GM19043 (cell line): ENCODE data around the gene FMNL2.

ENCODE experiments used
- ATAC-seq: cut with Tn5 transposase; IDR thresholded peaks from one replicate; pipeline ENCODE4 v1.9.1; 2021; ENCODE audit warnings: low read depth; ENCODE audit not compliant: unreplicated experiment

The FMNL2 gene

GRCh38 chr2:152598975-152599759 is 264.2 kb downstream of the FMNL2 start:
- ATAC-seq, result no peak

GRCh38 chr2:152600051-152600657 is 265.2 kb downstream of the FMNL2 start:
- ATAC-seq, result no peak

- ATAC-seq, result no peak
Measured at GRCh38 chr2:152600697-152601096, 265.7 kb downstream of the FMNL2 start.

GRCh38 chr2:152602750-152603149 is 267.8 kb downstream of the FMNL2 start:
- ATAC-seq, result no peak

GRCh38 chr2:152603166-152603565 is 268.2 kb downstream of the FMNL2 start:
- ATAC-seq, result no peak

GRCh38 chr2:152606081-152606480 is 271.1 kb downstream of the FMNL2 start:
- no peak for ATAC-seq

- ATAC-seq, result no peak
Measured at GRCh38 chr2:152606941-152607340, 272.0 kb downstream of the FMNL2 start.

GRCh38 chr2:152607793-152608300 is 272.9 kb downstream of the FMNL2 start:
- ATAC-seq, result no peak

- ATAC-seq, result no peak
Measured at GRCh38 chr2:152609154-152609553, 274.2 kb downstream of the FMNL2 start.

GRCh38 chr2:152609699-152610098 is 274.7 kb downstream of the FMNL2 start:
- ATAC-seq, result no peak

- peak; percentile 86 for ATAC-seq
Measured at GRCh38 chr2:152611458-152612231, 276.7 kb downstream of the FMNL2 start.

- no peak for ATAC-seq
Measured at GRCh38 chr2:152613235-152613634, 278.3 kb downstream of the FMNL2 start.

GRCh38 chr2:152615177-152615576 is 280.2 kb downstream of the FMNL2 start:
- no peak for ATAC-seq

- ATAC-seq, result no peak
Measured at GRCh38 chr2:152617456-152618192, 282.6 kb downstream of the FMNL2 start.

- no peak for ATAC-seq
Measured at GRCh38 chr2:152618193-152618564, 283.2 kb downstream of the FMNL2 start.

- no peak for ATAC-seq
Measured at GRCh38 chr2:152620208-152620607, 285.2 kb downstream of the FMNL2 start.

GRCh38 chr2:152620985-152621384 is 286.0 kb downstream of the FMNL2 start:
- no peak for ATAC-seq

- no peak for ATAC-seq
Measured at GRCh38 chr2:152622219-152622618, 287.2 kb downstream of the FMNL2 start.

- no peak for ATAC-seq
Measured at GRCh38 chr2:152623076-152623740, 288.2 kb downstream of the FMNL2 start.

GRCh38 chr2:152623775-152624174 is 288.8 kb downstream of the FMNL2 start:
- ATAC-seq, result no peak
